ENCODE results near the gene MECP2.

Gene MECP2

DNA sequence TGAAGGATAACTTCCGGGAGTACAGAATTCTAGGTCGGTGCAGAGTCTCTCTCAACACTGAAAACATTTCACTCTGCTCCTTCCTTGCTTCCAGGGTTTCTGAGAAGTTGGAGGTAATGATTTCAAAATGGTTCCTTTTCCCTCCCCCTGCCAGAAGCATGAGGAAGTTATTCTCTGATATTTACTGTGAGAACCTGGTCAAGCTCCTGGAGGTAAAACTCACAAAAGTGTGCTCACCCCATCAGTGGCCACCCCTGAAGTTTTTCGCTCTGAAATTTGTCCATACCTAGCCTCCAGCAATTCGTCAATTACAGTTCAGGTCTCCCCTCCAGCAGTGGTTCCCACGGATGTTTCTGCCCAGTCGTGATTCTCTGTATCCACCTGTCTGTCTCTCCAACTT, 16.2 kb upstream of the MECP2 start:
- TF ChIP-seq, protein P1, sequence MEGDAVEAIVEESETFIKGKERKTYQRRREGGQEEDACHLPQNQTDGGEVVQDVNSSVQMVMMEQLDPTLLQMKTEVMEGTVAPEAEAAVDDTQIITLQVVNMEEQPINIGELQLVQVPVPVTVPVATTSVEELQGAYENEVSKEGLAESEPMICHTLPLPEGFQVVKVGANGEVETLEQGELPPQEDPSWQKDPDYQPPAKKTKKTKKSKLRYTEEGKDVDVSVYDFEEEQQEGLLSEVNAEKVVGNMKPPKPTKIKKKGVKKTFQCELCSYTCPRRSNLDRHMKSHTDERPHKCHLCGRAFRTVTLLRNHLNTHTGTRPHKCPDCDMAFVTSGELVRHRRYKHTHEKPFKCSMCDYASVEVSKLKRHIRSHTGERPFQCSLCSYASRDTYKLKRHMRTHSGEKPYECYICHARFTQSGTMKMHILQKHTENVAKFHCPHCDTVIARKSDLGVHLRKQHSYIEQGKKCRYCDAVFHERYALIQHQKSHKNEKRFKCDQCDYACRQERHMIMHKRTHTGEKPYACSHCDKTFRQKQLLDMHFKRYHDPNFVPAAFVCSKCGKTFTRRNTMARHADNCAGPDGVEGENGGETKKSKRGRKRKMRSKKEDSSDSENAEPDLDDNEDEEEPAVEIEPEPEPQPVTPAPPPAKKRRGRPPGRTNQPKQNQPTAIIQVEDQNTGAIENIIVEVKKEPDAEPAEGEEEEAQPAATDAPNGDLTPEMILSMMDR (IDR thresholded peaks at IDR 0.05): no peak

- TF ChIP-seq, protein P1 (IDR thresholded peaks at IDR 0.05): no peak
These were observed 1.0 kb upstream of the MECP2 start for GRCh38 chrX:154098551-154098950.

DNA sequence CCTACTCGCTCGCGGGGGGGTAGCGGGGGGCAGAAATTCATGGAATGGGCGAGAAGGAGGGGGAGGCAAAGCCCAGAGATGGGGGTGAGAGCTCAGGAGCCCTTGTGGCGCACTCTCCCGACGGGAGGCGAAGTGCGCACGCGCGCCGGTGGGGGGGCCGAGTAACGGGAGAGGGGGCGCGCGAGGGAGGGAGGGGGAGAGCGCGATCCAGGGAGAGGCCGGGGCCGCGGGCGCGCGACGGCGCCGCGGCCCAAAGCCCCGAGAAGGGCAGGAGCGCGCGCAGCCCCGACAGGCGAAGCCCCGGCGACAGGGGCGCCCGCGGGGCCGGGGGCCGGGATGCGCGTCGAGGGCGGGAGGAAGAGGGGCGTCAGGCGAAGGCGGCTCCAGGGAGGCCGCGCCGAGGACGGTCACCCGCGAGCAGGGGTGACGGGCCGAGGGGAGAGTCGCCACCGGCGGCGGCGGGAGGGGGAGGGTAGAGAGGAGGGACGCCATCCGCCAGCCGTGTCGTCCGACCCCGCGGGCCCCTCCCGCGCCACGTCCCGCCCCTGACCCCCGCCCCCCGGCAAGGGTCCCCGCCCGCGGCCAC, 421 bp downstream of the MECP2 start:
- TF ChIP-seq, protein P1 (IDR thresholded peaks at IDR 0.05): no peak

- TF ChIP-seq, protein P1 (IDR thresholded peaks at IDR 0.05): no peak
These were observed 1.1 kb downstream of the MECP2 start for GRCh38 chrX:154096140-154097002.

GRCh38 chrX:154094833-154095232, 2.7 kb downstream of the MECP2 start:
- TF ChIP-seq, protein P1 (IDR thresholded peaks at IDR 0.05): no peak

GRCh38 chrX:154093965-154094364, 3.6 kb downstream of the MECP2 start:
- TF ChIP-seq, protein P1 (IDR thresholded peaks at IDR 0.05): no peak

DNA sequence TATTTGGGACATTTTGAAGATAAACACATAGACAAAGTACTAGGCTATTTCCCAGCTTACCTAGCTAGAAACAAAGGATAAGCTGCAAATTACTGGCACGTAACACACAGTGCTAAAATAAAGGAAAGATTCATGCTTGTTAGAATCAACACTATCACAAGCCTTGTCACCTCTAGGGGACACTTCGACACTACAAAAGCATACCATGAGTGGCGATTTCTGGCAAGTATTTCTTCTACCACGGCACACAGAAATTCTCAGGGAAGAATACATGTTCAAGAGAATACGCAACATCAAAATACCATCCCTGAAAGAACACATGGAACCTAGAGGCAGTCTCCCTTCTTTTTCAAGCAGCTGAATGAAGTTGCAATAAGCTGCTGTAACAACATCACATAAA, 5.1 kb downstream of the MECP2 start:
- TF ChIP-seq, protein P1 (IDR thresholded peaks at IDR 0.05): no peak
